RWPE2 (cell line): ENCODE data around the gene EEA1.
"Not testable (repeated sequence)": the region's sequence is repeated elsewhere in the genome, so short reads cannot be mapped to it uniquely, and the experiment has no call there.

Experiments used
- ATAC-seq: fragments of 200-7000 bp; cut with Tn5 transposase; 3 replicates; pipeline ENCODE4 v1.9.1; 2021; ENCODE audit warnings: low read depth
- DNase-seq: peaks from one replicate; pipeline ENCODE4 v3.0.0-alpha.2; 2020; ENCODE audit warnings: low spot score
- H3K27ac ChIP-seq: fragments of 450-650 bp; 2 replicates; pipeline ENCODE4 v1.5.1; 2017; ENCODE audit warnings: mild to moderate bottlenecking; ENCODE audit not compliant: poor library complexity, severe bottlenecking
- H3K27me3 ChIP-seq: fragments of 250-450 bp; sonication (Bioruptor Pico); 2 replicates; pipeline ENCODE4 v1.5.1; 2021; ENCODE audit warnings: mild to moderate bottlenecking, moderate library complexity; ENCODE audit not compliant: insufficient read depth, poor library complexity, severe bottlenecking
- H3K36me3 ChIP-seq: fragments of 250-450 bp; sonication (Bioruptor Pico); 2 replicates; pipeline ENCODE4 v1.5.1; 2020; ENCODE audit warnings: low read depth, mild to moderate bottlenecking, moderate library complexity
- H3K4me1 ChIP-seq: fragments of 250-450 bp; sonication (Bioruptor Pico); 2 replicates; pipeline ENCODE4 v1.5.1; 2021; ENCODE audit warnings: mild to moderate bottlenecking, moderate library complexity; ENCODE audit not compliant: insufficient read depth, poor library complexity, severe bottlenecking
- H3K4me3 ChIP-seq: fragments of 250-450 bp; sonication (Bioruptor Pico); 2 replicates; pipeline ENCODE4 v1.5.1; 2021; ENCODE audit warnings: mild to moderate bottlenecking, moderate library complexity; ENCODE audit not compliant: severe bottlenecking
- H3K9me3 ChIP-seq: fragments of 250-450 bp; sonication (Bioruptor Pico); 2 replicates; pipeline ENCODE4 v1.5.1; 2021; ENCODE audit warnings: mild to moderate bottlenecking, moderate library complexity; ENCODE audit not compliant: severe bottlenecking
- TF ChIP-seq, protein P1 (sequence below): fragments of 450-650 bp; IDR thresholded peaks from one replicate; pipeline ENCODE4 v1.5.1; 2017; ENCODE audit warnings: mild to moderate bottlenecking, moderate library complexity; ENCODE audit not compliant: poor library complexity, severe bottlenecking

Gene EEA1

DNA sequence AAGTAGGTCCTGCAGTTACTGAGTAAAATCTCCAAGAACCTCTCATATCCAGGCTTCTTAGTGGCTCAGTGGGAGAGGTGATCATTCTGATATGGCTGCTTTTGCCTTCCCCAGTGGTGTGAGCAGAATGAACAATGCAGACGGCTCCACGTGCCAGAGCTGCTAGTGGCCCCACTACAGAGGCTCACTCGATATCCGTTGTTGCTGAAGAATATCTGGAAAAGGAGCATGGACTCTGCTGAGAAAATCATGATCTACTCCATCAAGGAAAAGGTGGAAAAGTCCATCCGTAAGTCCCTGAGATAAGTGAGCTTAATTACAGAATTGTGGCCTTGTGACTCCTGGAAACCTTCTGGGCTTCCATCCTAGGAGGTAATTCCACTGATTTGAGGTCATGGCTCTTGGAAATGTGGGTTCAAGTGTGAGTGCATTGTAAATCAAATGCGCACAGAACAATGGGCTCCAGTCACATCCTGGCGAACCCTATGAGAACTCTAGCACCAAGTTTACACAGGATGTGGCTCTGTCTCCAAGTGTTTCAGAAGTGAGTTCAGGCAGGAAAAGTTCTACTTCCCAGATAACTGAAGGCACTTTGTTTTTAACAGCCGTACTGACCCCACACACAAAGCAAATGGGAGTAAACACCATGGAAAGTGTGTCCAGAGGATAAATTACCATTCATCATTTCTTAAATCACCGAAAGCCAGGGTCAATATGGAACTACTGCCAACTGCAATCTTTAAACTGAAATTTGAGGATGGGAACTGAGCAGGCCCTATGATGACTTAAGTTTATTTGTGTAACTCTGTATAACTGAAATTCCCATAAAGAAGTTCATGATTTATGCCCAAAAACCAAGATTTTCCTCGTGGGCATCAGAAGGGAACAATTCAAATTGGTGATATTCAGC lies 174.9 kb downstream of the EEA1 start:
- TF ChIP-seq, protein P1, sequence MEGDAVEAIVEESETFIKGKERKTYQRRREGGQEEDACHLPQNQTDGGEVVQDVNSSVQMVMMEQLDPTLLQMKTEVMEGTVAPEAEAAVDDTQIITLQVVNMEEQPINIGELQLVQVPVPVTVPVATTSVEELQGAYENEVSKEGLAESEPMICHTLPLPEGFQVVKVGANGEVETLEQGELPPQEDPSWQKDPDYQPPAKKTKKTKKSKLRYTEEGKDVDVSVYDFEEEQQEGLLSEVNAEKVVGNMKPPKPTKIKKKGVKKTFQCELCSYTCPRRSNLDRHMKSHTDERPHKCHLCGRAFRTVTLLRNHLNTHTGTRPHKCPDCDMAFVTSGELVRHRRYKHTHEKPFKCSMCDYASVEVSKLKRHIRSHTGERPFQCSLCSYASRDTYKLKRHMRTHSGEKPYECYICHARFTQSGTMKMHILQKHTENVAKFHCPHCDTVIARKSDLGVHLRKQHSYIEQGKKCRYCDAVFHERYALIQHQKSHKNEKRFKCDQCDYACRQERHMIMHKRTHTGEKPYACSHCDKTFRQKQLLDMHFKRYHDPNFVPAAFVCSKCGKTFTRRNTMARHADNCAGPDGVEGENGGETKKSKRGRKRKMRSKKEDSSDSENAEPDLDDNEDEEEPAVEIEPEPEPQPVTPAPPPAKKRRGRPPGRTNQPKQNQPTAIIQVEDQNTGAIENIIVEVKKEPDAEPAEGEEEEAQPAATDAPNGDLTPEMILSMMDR: no peak
- Histone ChIP-seq H3K36me3 (no peaks in the 10 kb centered on the region), H3K27me3 (no peaks in the 10 kb centered on the region), H3K9me3 (no peaks in the 10 kb centered on the region), H3K27ac (no peak overlapping the region), H3K4me3 (no peak overlapping the region), H3K4me1 (no peaks in the 10 kb centered on the region)
- DNase-seq (no peak), ATAC-seq (no peak)

DNA sequence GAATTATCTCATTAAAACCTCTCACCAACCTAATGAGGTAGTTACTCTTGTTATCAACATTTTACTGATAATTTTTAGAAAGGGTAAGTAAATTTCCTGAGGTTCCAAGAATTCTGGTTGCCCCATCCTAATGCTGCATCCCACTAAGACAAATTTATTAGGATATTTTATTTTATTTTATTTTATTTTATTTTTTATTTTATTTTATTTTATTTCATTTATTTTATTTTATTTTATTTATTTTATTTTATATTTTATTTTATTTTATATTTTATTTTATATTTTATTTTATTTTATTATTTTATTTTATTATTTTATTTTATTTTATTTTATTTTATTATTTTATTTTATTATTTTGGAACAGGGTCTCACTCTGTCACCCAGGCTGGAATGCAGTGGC lies 179.4 kb downstream of the EEA1 start:
- not testable (repeated sequence) for H3K4me3 ChIP-seq, ATAC-seq

DNA sequence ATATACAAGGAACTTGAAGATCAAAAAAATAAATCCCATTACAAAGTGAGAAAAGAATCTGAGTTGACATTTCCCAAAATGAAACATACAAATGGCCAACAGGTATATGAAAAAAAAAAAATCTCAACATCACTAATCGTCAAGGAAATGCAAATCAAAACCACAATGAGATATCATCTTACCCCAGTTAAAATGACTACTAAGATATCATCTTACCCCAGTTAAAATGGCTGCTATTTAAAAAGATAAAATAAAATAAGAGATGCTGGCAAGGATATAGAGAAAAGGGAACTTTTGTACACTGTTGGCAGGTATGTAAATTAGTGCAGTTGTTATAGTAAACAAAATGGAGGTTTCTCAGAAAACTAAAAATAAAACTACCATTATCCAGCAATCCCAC lies 181.9 kb downstream of the EEA1 start:
- Histone ChIP-seq H3K27me3 (no peaks in the 10 kb centered on the region), H3K4me3 (no peak overlapping the region), H3K27ac (peak overlapping the region; percentile 71), H3K9me3 (no peaks in the 10 kb centered on the region), H3K4me1 (peaks cover 20% of the 10 kb centered on the region), H3K36me3 (no peaks in the 10 kb centered on the region)
- no peak for ATAC-seq
- no peak for DNase-seq
- TF ChIP-seq, protein P1: no peak

More for the DNA sequence above, 179.4 kb downstream of the EEA1 start:
- H3K9me3 ChIP-seq, H3K27me3 ChIP-seq, H3K36me3 ChIP-seq, DNase-seq, H3K27ac ChIP-seq: not testable (repeated sequence)
- H3K4me1 ChIP-seq: peaks cover 20% of the 10 kb centered on the region

DNA sequence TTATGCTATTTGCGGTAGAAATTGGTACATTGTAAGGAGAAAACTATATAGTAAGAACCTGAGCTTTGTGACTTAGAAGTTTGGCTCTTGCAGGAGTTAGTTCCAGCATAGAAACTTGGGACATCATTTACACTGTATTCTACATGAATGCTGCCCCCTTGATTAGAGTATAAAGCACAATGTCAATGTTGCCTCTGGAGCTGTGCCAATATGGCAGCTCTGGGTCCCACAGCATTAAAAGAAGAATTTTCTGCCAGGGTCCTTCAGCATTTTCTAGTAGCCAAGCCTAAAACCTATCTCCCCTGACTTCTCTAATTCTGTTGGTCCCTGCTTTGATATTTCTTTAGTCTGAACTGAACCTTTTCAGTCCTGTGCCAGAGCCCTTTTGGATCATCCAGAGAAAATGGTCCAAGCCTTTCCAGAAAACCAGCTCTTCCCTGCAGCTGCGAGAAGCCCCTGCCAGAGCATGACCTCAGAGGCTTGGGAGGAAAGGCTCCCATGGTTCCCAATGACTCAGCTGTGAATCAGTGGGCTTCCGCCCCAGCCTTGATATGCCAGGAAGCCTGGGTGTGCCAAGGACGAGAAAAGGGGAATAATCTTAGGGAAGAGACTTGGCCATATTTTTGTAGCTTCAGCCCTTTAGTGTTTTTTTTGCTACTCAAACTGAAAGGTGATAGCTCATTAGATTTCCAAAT lies 183.1 kb downstream of the EEA1 start:
- H3K27ac ChIP-seq: peak overlapping the region; percentile 71
- peak; percentile 88 for DNase-seq

DNA sequence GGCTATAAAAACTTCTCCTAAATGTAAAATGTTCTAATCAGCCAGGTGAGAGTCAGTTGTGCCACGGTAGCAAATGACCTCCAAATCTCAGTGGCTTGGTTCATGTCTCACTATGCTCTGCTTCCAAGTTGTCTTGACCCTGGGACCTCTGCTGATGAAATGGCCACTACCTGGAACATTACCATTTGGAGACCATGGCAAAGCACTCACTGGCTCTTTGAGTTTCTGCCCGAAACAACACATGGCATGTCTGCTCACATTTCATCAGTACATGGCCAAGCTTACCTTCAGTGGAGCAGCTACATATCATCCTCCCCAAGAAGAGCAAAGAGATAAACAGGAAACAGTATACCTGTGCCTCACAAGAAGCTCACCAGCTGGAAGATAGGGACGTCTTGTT lies 186.1 kb downstream of the EEA1 start:
- ATAC-seq (no peak), DNase-seq (no peak)
- no peak overlapping the region for H3K27ac ChIP-seq
- no peak overlapping the region for H3K4me3 ChIP-seq
- peaks cover 20% of the 10 kb centered on the region for H3K4me1 ChIP-seq
- H3K9me3 ChIP-seq: no peaks in the 10 kb centered on the region
- no peaks in the 10 kb centered on the region for H3K27me3 ChIP-seq
- TF ChIP-seq, protein P1: no peak
- no peaks in the 10 kb centered on the region for H3K36me3 ChIP-seq

More for the DNA sequence above, 183.1 kb downstream of the EEA1 start:
- Histone ChIP-seq H3K4me1 (peaks cover 20% of the 10 kb centered on the region), H3K27me3 (no peaks in the 10 kb centered on the region), H3K36me3 (no peaks in the 10 kb centered on the region), H3K9me3 (no peaks in the 10 kb centered on the region), H3K4me3 (no peak overlapping the region)
- ATAC-seq: peak; percentile 100
- TF ChIP-seq, protein P1: no peak
